Kidney tubule cell (primary cell): Measurements from ENCODE around the gene EEF1AKMT4.
A peak's percentile ranks its signal among the peaks of the same experiment; 100 is the strongest.

Experiments
- DNase-seq: peaks from one replicate; pipeline ENCODE4 v3.0.0-alpha.2; 2018; ENCODE audit warnings: low spot score

EEF1AKMT4 gene

DNA sequence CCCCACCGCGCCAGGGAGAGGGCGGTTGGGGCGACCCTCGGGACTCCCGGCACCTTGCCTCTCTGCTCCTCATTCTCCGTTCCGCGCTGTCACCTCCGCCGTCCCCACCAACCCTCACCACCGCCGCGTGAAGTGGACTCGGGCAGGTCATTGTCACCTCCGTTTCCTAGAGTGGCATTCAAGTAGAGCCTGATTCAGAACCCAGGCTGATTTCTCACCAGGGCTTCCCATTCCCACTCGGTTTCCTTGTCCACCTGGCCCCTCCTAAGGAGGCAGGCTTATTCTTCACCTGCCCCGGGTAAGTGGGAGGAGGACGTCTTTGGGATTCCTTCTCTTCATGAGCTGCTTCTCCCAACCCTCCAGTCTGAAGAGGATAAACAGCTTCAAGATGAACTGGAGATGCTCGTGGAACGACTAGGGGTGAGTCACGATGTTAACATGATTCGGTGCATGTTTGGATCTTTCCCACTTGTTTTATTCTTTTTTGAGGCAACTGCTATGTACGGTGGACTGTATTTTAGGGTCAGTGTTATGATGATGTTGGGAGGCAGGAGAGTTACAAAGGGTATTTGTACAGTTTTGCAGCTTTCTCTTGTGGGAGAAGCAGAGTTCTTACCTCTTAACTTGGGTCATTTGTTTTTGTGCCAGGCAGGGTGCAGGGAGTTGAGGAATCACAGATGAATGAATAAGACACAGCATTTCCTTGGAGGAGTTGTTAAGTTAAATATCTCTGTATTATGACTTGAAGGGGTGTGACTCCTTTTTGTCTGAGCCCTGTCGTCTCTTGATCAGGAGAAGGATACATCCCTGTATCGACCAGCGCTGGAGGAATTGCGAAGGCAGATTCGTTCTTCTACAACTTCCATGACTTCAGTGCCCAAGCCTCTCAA lies 50.3 kb downstream of the EEF1AKMT4 start:
- DNase-seq, result peak; percentile 56

GRCh38 chr3:184300378-184300720 lies 50.9 kb downstream of the EEF1AKMT4 start:
- peak; percentile 88 for DNase-seq

DNA sequence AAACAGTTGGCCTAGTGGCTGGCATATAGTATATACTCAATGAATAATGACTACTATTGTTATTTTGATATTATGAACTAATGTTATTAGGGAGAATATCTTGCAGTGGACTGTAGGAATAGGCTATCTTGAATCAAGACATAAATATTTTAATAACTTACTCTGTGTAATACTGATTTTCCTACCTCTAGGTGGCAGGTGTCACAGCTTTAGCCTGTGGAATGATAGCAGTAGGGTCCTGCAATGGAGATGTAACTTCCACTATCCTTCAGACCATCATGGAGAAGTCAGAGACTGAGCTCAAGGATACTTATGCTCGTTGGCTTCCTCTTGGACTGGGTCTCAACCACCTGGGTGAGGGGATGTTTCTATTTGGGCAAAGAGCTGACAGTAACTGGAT lies 56.1 kb downstream of the EEF1AKMT4 start:
- no peak for DNase-seq

DNA sequence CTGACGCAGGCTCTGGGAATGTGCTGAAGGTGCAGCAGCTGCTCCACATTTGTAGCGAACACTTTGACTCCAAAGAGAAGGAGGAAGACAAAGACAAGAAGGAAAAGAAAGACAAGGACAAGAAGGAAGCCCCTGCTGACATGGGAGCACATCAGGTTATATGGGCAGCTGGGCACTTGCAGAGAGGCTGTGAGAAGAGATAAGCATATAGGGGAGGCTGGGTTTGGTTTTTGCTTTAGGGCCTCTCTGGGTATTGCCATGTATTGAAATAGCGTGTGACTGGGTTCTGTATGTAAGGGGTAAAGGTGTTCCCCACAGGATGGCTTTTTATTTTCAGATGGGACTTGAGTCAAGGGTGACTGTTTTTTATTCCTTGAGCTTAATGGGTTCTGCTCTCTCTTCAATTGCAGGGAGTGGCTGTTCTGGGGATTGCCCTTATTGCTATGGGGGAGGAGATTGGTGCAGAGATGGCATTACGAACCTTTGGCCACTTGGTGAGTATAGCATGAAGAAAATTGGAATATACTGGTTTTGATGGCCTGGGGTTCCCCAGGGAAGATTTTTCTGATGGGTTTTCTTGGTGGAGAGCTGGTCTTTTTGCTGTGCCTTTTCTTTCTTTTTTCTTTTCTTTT lies 57.0 kb downstream of the EEF1AKMT4 start:
- DNase-seq, result no peak

GRCh38 chr3:184307915-184308314 lies 58.4 kb downstream of the EEF1AKMT4 start:
- DNase-seq, result no peak
